ENCODE data around the gene TBCCD1. TPM values are rescaled to one million over a fixed set of nuclear protein-coding genes. Genes with fewer than 3 reads are reported as not detected.

Gene TBCCD1
- total and polyA plus RNA-seq, 2 donors (not counting 3 experiments of a cell fraction or from before 2014, with no cell fraction given): 16.5 to 16.6 TPM

- no TSS peak for BruUV-seq (replicated peaks)
- POLR2A ChIA-PET: no interaction called here
- dilution Hi-C loops (cut with MboI; ENCODE audit: extremely low pct_ligation_motif_present, low sequenced_read_pairs): no loop called here
These were observed 31.6 kb upstream of the TBCCD1 start for GRCh38 chr3:186598794-186599141.

More at GRCh38 chr3:186598794-186599141, 31.6 kb upstream of the TBCCD1 start:
- TF ChIP-seq POLR2A (IDR thresholded peaks at IDR 0.05; ENCODE audit: low read depth, low read length) (no peak), EZH2 (IDR thresholded peaks at IDR 0.05; ENCODE audit: borderline replicate concordance, low read depth, low read length, severe bottlenecking) (no peak), GATA2 (IDR thresholded peaks at IDR 0.05; ENCODE audit: insufficient read depth, insufficient read length, low read depth, low read length) (no peak), CTCF (IDR thresholded peaks at IDR 0.05; ENCODE audit: extremely low read depth in 1 of 2, insufficient read depth in 1 of 2, low read depth in 1 of 2, low read length in 2 of 2) (no peak), FOS (IDR thresholded peaks at IDR 0.05; ENCODE audit: borderline replicate concordance, insufficient read depth, low read length) (no peak), JUN (IDR thresholded peaks at IDR 0.05; ENCODE audit: borderline replicate concordance, insufficient read depth, insufficient read length, low read depth) (no peak), MYC (IDR thresholded peaks at IDR 0.05; ENCODE audit: low read depth, low read length) (no peak), POLR2AphosphoS5 (IDR thresholded peaks at IDR 0.05; ENCODE audit: insufficient read depth, low read depth, low read length) (no peak)
- TF ChIP-seq, protein P1, sequence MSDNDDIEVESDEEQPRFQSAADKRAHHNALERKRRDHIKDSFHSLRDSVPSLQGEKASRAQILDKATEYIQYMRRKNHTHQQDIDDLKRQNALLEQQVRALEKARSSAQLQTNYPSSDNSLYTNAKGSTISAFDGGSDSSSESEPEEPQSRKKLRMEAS (IDR thresholded peaks at IDR 0.05; ENCODE audit: insufficient read depth, insufficient read length): no peak
- Histone ChIP-seq H3K9me1 (replicated peaks; ENCODE audit: control insufficient read depth, extremely low read depth, insufficient read depth, low read length) (no peaks in the 10 kb centered on the region), H3K9ac (replicated peaks; ENCODE audit: extremely low read depth, insufficient read depth, low read length) (no peak overlapping the region), H3K9me3 (replicated peaks; ENCODE audit: control insufficient read depth, insufficient read depth, low read length) (no peaks in the 10 kb centered on the region), H3K79me2 (ENCODE audit: control insufficient read depth, insufficient read depth, low read length) (no peaks in the 10 kb centered on the region), H3K36me3 (ENCODE audit: control insufficient read depth in 2 of 2, extremely low read depth in 1 of 2, insufficient read depth in 2 of 2, low read length in 2 of 2) (no peaks in the 10 kb centered on the region), H3K4me1 (ENCODE audit: control insufficient read depth, extremely low read depth, insufficient read depth, low read length) (no peaks in the 10 kb centered on the region), H2AFZ (ENCODE audit: low read depth, low read length) (no peak overlapping the region), H4K20me1 (replicated peaks; ENCODE audit: control insufficient read depth, extremely low read depth, insufficient read depth, low read length) (no peaks in the 10 kb centered on the region), H3K27ac (ENCODE audit: insufficient read depth, low read depth, low read length) (no peak overlapping the region), H3K4me3 (replicated peaks in 1 of 3; ENCODE audit: insufficient read depth in 1 of 3, low read depth in 1 of 3, low read length in 3 of 3) (no peak overlapping the region), H3K27me3 (ENCODE audit: control insufficient read depth in 2 of 2, insufficient read depth in 2 of 2, low read length in 2 of 2) (peaks cover 0 to 4% of the 10 kb centered on the region in 2 experiments), H3K4me2 (ENCODE audit: insufficient read depth, low read length) (no peak overlapping the region)
- no peak for DNase-seq (ENCODE audit: low read depth, low spot score)
- intact Hi-C loops (cut with micrococcal nuclease): no loop called here
- no peak for FAIRE-seq
- CTCF ChIA-PET: no interaction called here
